Caco-2 (cell line): Measurements from ENCODE around the gene CATSPERD. TPM values are rescaled to one million over a fixed set of nuclear protein-coding genes. Genes with fewer than 3 reads are reported as not detected.
A peak's percentile ranks its signal among the peaks of the same experiment; 100 is the strongest.
"Not testable (repeated sequence)": the region's sequence is repeated elsewhere in the genome, so short reads cannot be mapped to it uniquely, and the experiment has no call there.

Experiments
- BruUV-seq: library from RNA; stranded (reverse); fragments of 400-500 nt; replicated peaks from 2 replicates; lab custom pipeline; 2021; lab: Mats Ljungman, UMichigan
- CTCF ChIA-PET: fragments of 300-600 bp; sonication (Branson Sonifier 250); formaldehyde crosslinking; loops from one replicate; lab custom pipeline; 2022; ENCODE audit warnings: antibody characterized with exemption; lab: Charles Lee
- POLR2A ChIA-PET: fragments of 300-600 bp; sonication (Branson Sonifier 250); formaldehyde crosslinking; loops from one replicate; lab custom pipeline; 2022; ENCODE audit warnings: antibody characterized with exemption; lab: Charles Lee
- DNase-seq, 2 experiments: peaks; one replicate each; pipeline versions ENCODE4 v3.0.0 to v3.0.0-alpha.2; 2020 to 2022
- H3K27me3 ChIP-seq: replicated peaks from 2 replicates; pipeline ENCODE4 v1.6.0; 2011; ENCODE audit warnings: low read length; ENCODE audit not compliant: control insufficient read depth, insufficient read depth
- H3K36me3 ChIP-seq: 2 replicates; pipeline ENCODE4 v1.5.1; 2011; ENCODE audit warnings: low read length; ENCODE audit not compliant: control insufficient read depth, insufficient read depth
- H3K4me1 ChIP-seq: fragments of 250-450 bp; sonication (Bioruptor Pico); 2 replicates; pipeline ENCODE4 v1.5.1; 2020; ENCODE audit warnings: mild to moderate bottlenecking
- H3K4me3 ChIP-seq: 2 replicates; pipeline ENCODE4 v1.5.1; 2011; ENCODE audit warnings: low read depth, mild to moderate bottlenecking, control low read depth, low read length
- H3K9me3 ChIP-seq: fragments of 250-450 bp; sonication (Bioruptor Pico); 2 replicates; pipeline ENCODE4 v1.5.1; 2020; ENCODE audit warnings: mild to moderate bottlenecking, moderate library complexity
- H3K27ac Mint-ChIP-seq: one replicate; pipeline ENCODE4 v1.8.0; 2022; ENCODE audit warnings: mixed read lengths; ENCODE audit not compliant: unreplicated experiment
- H3K27me3 Mint-ChIP-seq: one replicate; pipeline ENCODE4 v1.8.0; 2022; ENCODE audit warnings: mixed read lengths; ENCODE audit not compliant: insufficient read depth, unreplicated experiment
- H3K36me3 Mint-ChIP-seq: one replicate; pipeline ENCODE4 v1.8.0; 2022; ENCODE audit warnings: mild to moderate bottlenecking, mixed read lengths; ENCODE audit not compliant: insufficient read depth, unreplicated experiment
- H3K4me1 Mint-ChIP-seq: one replicate; pipeline ENCODE4 v1.8.0; 2022; ENCODE audit warnings: low read depth, mixed read lengths; ENCODE audit not compliant: unreplicated experiment
- H3K4me3 Mint-ChIP-seq: one replicate; pipeline ENCODE4 v1.8.0; 2022; ENCODE audit warnings: mild to moderate bottlenecking, moderate library complexity, mixed read lengths; ENCODE audit not compliant: unreplicated experiment
- H3K9me3 Mint-ChIP-seq: one replicate; pipeline ENCODE4 v1.8.0; 2022; ENCODE audit warnings: mixed read lengths; ENCODE audit not compliant: unreplicated experiment
- intact Hi-C: fragments of 100-400 bp; cut with micrococcal nuclease; formaldehyde crosslinking; loops from one replicate; pipeline ENCODE4 v1.10.0; 2022; ENCODE audit not compliant: unreplicated experiment
- total RNA-seq: library from RNA; stranded (reverse); gene quantifications from 2 replicates; pipeline ENCODE4 v1.2.3, GENCODE V29; 2022
- TF ChIP-seq, protein P1 (sequence below), 2 experiments: fragments of 200-600 bp in 1 of 2; IDR thresholded peaks; 1 replicate in 1 of 2; 2 replicates in 1 of 2; pipeline versions ENCODE4 v1.5.1 to v1.8.0; 2011 to 2022; ENCODE audit warnings: antibody characterized with exemption in 1 of 2, control low read depth in 1 of 2, inconsistent platforms in 1 of 2, low read depth in 1 of 2, low read length in 1 of 2, mild to moderate bottlenecking in 1 of 2, moderate library complexity in 1 of 2; ENCODE audit not compliant: insufficient read depth in 1 of 2, severe bottlenecking in 1 of 2, unreplicated experiment in 1 of 2

The CATSPERD gene
- total RNA-seq, 1 experiment from 2014 or later = not detected

DNA sequence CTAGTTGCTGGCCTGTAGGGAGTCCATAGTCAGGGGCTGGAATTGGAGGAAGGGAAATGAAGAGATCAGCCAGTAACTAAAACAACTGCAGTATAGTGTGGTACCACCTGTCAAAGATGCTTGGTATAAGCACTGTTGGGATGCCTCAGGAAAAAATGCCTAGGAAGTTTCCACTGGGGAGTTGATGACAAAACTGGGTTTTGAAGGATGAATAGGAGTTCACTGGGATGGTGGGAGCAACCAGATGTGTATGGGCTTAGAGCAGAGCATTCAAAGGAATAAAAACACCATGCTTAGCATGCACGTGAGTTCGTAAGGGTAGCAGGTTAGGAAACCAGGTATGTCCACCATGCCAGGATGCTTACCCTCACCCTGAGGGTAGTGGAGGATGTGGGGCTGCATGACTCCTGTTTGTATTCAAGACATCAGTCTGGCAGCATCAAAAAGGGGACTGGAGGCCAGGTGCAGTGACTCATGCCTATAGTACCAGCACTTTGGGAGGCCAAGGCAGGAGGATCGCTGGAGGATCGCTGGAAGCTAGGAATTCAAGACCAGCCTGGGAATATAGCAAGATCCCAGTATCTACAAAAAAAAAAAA, 7.1 kb downstream of the CATSPERD start:
- no peaks in the 10 kb centered on the region for H3K4me1 Mint-ChIP-seq
- TF ChIP-seq, protein P1, sequence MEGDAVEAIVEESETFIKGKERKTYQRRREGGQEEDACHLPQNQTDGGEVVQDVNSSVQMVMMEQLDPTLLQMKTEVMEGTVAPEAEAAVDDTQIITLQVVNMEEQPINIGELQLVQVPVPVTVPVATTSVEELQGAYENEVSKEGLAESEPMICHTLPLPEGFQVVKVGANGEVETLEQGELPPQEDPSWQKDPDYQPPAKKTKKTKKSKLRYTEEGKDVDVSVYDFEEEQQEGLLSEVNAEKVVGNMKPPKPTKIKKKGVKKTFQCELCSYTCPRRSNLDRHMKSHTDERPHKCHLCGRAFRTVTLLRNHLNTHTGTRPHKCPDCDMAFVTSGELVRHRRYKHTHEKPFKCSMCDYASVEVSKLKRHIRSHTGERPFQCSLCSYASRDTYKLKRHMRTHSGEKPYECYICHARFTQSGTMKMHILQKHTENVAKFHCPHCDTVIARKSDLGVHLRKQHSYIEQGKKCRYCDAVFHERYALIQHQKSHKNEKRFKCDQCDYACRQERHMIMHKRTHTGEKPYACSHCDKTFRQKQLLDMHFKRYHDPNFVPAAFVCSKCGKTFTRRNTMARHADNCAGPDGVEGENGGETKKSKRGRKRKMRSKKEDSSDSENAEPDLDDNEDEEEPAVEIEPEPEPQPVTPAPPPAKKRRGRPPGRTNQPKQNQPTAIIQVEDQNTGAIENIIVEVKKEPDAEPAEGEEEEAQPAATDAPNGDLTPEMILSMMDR (IDR thresholded peaks at IDR 0.05; ENCODE audit: insufficient read depth in 1 of 2, low read depth in 1 of 2, low read length in 1 of 2, severe bottlenecking in 1 of 2, unreplicated experiment in 1 of 2) = no peak
- H3K27ac Mint-ChIP-seq = no peak overlapping the region
- H3K36me3 Mint-ChIP-seq = peaks cover 5% of the 10 kb centered on the region
- H3K27me3 Mint-ChIP-seq = no peaks in the 10 kb centered on the region
- peaks cover 10% of the 10 kb centered on the region for H3K9me3 ChIP-seq
- no peaks in the 10 kb centered on the region for H3K27me3 ChIP-seq
- H3K4me3 ChIP-seq = no peak overlapping the region
- H3K9me3 Mint-ChIP-seq = no peaks in the 10 kb centered on the region
- no peaks in the 10 kb centered on the region for H3K4me1 ChIP-seq
- no peak overlapping the region for H3K4me3 Mint-ChIP-seq
- no peak for DNase-seq
- BruUV-seq = no TSS peak
- H3K36me3 ChIP-seq = no peaks in the 10 kb centered on the region
- POLR2A ChIA-PET = interaction anchor here (0.6 kb wide), 1 partner anchor 38 kb away, joined by 3 read pairs; no protein-coding TSS in a partner anchor
- intact Hi-C loops = no loop called here
- CTCF ChIA-PET = interaction anchor here (1.1 kb wide), 1 partner anchor 76 kb away, joined by 4 read pairs; no protein-coding TSS in a partner anchor

DNA sequence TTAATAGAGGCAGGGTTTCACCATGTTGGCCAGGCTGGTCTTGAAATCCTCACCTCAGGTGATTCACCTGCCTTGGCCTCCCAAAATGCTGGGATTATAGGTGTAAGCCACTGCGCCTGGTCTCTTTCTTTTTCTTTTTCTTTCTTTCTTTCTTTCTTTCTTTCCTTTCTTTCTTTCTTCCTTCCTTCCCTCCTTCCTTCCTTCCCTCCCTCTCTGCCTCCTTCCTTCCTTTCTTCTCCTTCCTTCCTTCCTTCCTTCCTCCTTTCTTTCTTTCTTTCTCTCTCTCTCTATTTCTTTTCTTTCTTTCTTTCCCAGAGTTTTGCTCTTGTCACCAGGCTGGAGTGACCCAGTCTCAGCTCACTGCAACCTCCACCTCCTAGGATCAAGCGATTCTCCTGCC, 12.7 kb downstream of the CATSPERD start:
- BruUV-seq, H3K4me1 Mint-ChIP-seq, H3K27ac Mint-ChIP-seq: not testable (repeated sequence)

DNA sequence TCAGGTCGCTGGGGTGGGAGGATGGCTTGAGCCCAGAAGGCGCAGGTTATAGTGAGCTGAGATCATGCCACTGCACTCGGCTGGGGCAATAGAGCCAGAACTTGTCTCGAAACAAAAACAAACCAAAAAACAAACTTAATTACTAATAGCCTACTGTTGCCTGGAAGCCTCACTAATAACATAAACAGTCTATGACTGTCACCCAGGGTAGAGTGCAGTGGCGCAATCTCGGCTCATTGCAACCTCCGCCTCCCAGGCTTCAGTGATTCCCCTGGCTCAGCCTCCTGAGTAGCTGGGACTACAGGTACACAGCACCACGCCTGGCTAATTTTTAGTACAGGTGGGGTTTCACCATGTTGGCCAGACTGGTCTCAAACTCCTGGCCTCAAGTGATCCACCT, 18.0 kb downstream of the CATSPERD start:
- no TSS peak for BruUV-seq
- H3K4me1 ChIP-seq = no peaks in the 10 kb centered on the region
- Mint-ChIP-seq H3K36me3 (no peaks in the 10 kb centered on the region), H3K9me3 (no peaks in the 10 kb centered on the region), H3K4me3 (no peak overlapping the region), H3K27me3 (no peaks in the 10 kb centered on the region), H3K4me1 (no peaks in the 10 kb centered on the region), H3K27ac (no peak overlapping the region)
- H3K4me3 ChIP-seq = no peak overlapping the region
- intact Hi-C loops = no loop called here
- TF ChIP-seq, protein P1 (IDR thresholded peaks at IDR 0.05; ENCODE audit: insufficient read depth in 1 of 2, low read depth in 1 of 2, low read length in 1 of 2, severe bottlenecking in 1 of 2, unreplicated experiment in 1 of 2) = no peak
- no peaks in the 10 kb centered on the region for H3K36me3 ChIP-seq
- H3K9me3 ChIP-seq = no peaks in the 10 kb centered on the region
- POLR2A ChIA-PET = no interaction called here
- peak in 1 of 2 experiments; percentile 25 for DNase-seq
- CTCF ChIA-PET = no interaction called here
- no peaks in the 10 kb centered on the region for H3K27me3 ChIP-seq

More for the DNA sequence above, 12.7 kb downstream of the CATSPERD start:
- H3K4me1 ChIP-seq, H3K4me3 Mint-ChIP-seq, H3K27me3 Mint-ChIP-seq, DNase-seq, H3K9me3 Mint-ChIP-seq, CTCF ChIA-PET, H3K27me3 ChIP-seq, H3K36me3 Mint-ChIP-seq, H3K36me3 ChIP-seq, POLR2A ChIA-PET, intact Hi-C loops, H3K4me3 ChIP-seq: not testable (repeated sequence)
- peaks cover 10% of the 10 kb centered on the region for H3K9me3 ChIP-seq
